H4 (cell line): ENCODE data around the gene BANP. TPM values are rescaled to one million over a fixed set of nuclear protein-coding genes. Genes with fewer than 3 reads are reported as not detected.
"Not testable (repeated sequence)": the region's sequence is repeated elsewhere in the genome, so short reads cannot be mapped to it uniquely, and the experiment has no call there.

ENCODE experiments used
- DNase-seq: peaks from one replicate; pipeline ENCODE4 v3.0.0-alpha.2; 2015; ENCODE audit warnings: low spot score
- total RNA-seq: library from RNA; depleted of rRNA; stranded (reverse); fragments of >200 nt; shearing (Covaris generic); gene quantifications from 2 replicates; pipeline ENCODE4 v1.2.3, GENCODE V29; 2014; rRNA removed

BANP gene
- total RNA-seq, 1 experiment from 2014 or later, result 14.1 TPM

GRCh38 chr16:88121391-88121790 is 170.2 kb downstream of the BANP start:
- DNase-seq, result not testable (repeated sequence)

GRCh38 chr16:88121886-88122580 is 170.8 kb downstream of the BANP start:
- no peak for DNase-seq

Other genes with a start within 250 kb of the BANP start
- 14.7 and 18.4 TPM in 2 replicates for gene KLHDC4, start 185.4 kb upstream of the BANP start, total RNA-seq
- gene SLC7A5, start 81.9 kb upstream of the BANP start, total RNA-seq, result 143 and 153 TPM in 2 replicates
- not detected in 2 replicates for gene CA5A, start 14.9 kb upstream of the BANP start, total RNA-seq